SK-N-SH treated with all-trans-retinoic acid at 6 μM for 48 hours (cell line): ENCODE measurements around the gene TSPO.

Experiments
- ATAC-seq: fragments of 200-7000 bp; cut with Tn5 transposase; 3 replicates; pipeline ENCODE4 v1.9.1; 2020; ENCODE audit warnings: mild to moderate bottlenecking, moderate library complexity
- ARNTL ChIP-seq: fragments of 450-650 bp; formaldehyde crosslinking; IDR thresholded peaks from 2 replicates; pipeline ENCODE4 v1.5.0; 2020; ENCODE audit warnings: low read depth, mild to moderate bottlenecking, moderate library complexity, borderline replicate concordance
- BACH2 ChIP-seq: fragments of 250-450 bp; sonication (Bioruptor Pico); IDR thresholded peaks from 2 replicates; pipeline ENCODE4 v1.9.0; 2021; ENCODE audit warnings: mild to moderate bottlenecking, borderline replicate concordance
- CREB5 ChIP-seq: fragments of 250-450 bp; sonication (Bioruptor Pico); IDR thresholded peaks from 2 replicates; pipeline ENCODE4 v1.5.1; 2020; ENCODE audit warnings: low read depth, mild to moderate bottlenecking, moderate library complexity
- CSDC2 ChIP-seq: fragments of 250-450 bp; sonication (Bioruptor Pico); IDR thresholded peaks from 2 replicates; pipeline ENCODE4 v1.5.0; 2020; ENCODE audit warnings: mild to moderate bottlenecking, moderate library complexity
- CSRNP3 ChIP-seq: fragments of 250-450 bp; sonication (Bioruptor Pico); IDR thresholded peaks from 2 replicates; pipeline ENCODE4 v1.5.1; 2021; ENCODE audit warnings: mild to moderate bottlenecking, moderate library complexity
- ESRRG ChIP-seq: fragments of 250-450 bp; sonication (Bioruptor Pico); IDR thresholded peaks from 2 replicates; pipeline ENCODE4 v1.6.1; 2021; ENCODE audit warnings: mild to moderate bottlenecking
- GLIS3 ChIP-seq: fragments of 250-450 bp; sonication (Bioruptor Pico); IDR thresholded peaks from 2 replicates; pipeline ENCODE4 v1.5.0; 2020; ENCODE audit warnings: mild to moderate bottlenecking, moderate library complexity
- ISL1 ChIP-seq: fragments of 250-450 bp; sonication (Bioruptor Pico); IDR thresholded peaks from 2 replicates; pipeline ENCODE4 v2.1.2; 2022; ENCODE audit warnings: mild to moderate bottlenecking, moderate library complexity
- POU6F1 ChIP-seq: fragments of 250-450 bp; sonication (Bioruptor Pico); IDR thresholded peaks from 2 replicates; pipeline ENCODE4 v1.8.0; 2021; ENCODE audit warnings: low read depth, mild to moderate bottlenecking, moderate library complexity, borderline replicate concordance
- PPARA ChIP-seq: fragments of 250-450 bp; sonication (Bioruptor Pico); IDR thresholded peaks from 2 replicates; pipeline ENCODE4 v1.5.0; 2020; ENCODE audit warnings: mild to moderate bottlenecking, borderline replicate concordance
- RARB ChIP-seq: fragments of 250-450 bp; sonication (Bioruptor Pico); IDR thresholded peaks from 2 replicates; pipeline ENCODE4 v1.8.0; 2021; ENCODE audit warnings: mild to moderate bottlenecking, moderate library complexity
- SNAI2 ChIP-seq: fragments of 250-450 bp; sonication (Bioruptor Pico); IDR thresholded peaks from 2 replicates; pipeline ENCODE4 v1.5.0; 2020; ENCODE audit warnings: mild to moderate bottlenecking, moderate library complexity
- TCF4 ChIP-seq: fragments of 250-450 bp; sonication (Bioruptor Pico); IDR thresholded peaks from 2 replicates; pipeline ENCODE4 v1.8.0; 2021; ENCODE audit warnings: mild to moderate bottlenecking, moderate library complexity, borderline replicate concordance
- ZC3H10 ChIP-seq: fragments of 250-450 bp; sonication (Bioruptor Pico); IDR thresholded peaks from 2 replicates; pipeline ENCODE4 v1.5.1; 2021; ENCODE audit warnings: mild to moderate bottlenecking, moderate library complexity
- ZFP3 ChIP-seq: fragments of 250-450 bp; sonication (Bioruptor Pico); IDR thresholded peaks from 2 replicates; pipeline ENCODE4 v1.5.0; 2020; ENCODE audit warnings: mild to moderate bottlenecking, moderate library complexity
- ZFP30 ChIP-seq: fragments of 450-650 bp; formaldehyde crosslinking; IDR thresholded peaks from 2 replicates; pipeline ENCODE4 v1.5.0; 2022; ENCODE audit warnings: mild to moderate bottlenecking, moderate library complexity
- ZNF565 ChIP-seq: fragments of 450-650 bp; formaldehyde crosslinking; conservative IDR thresholded peaks from 2 replicates; pipeline ENCODE4 v1.5.0; 2020; ENCODE audit warnings: low read depth, mild to moderate bottlenecking, moderate library complexity
- ZNF70 ChIP-seq: fragments of 450-650 bp; formaldehyde crosslinking; IDR thresholded peaks from 2 replicates; pipeline ENCODE4 v1.5.0; 2020; ENCODE audit warnings: mild to moderate bottlenecking, moderate library complexity
- ZNF8 ChIP-seq: fragments of 450-650 bp; formaldehyde crosslinking; IDR thresholded peaks from 2 replicates; pipeline ENCODE4 v1.5.0; 2020; ENCODE audit warnings: mild to moderate bottlenecking, moderate library complexity
- TF ChIP-seq, protein P1 (sequence below): fragments of 250-450 bp; sonication (Bioruptor Pico); IDR thresholded peaks from 2 replicates; pipeline ENCODE4 v1.8.0; 2020; ENCODE audit warnings: mild to moderate bottlenecking, moderate library complexity, borderline replicate concordance

The TSPO gene

DNA sequence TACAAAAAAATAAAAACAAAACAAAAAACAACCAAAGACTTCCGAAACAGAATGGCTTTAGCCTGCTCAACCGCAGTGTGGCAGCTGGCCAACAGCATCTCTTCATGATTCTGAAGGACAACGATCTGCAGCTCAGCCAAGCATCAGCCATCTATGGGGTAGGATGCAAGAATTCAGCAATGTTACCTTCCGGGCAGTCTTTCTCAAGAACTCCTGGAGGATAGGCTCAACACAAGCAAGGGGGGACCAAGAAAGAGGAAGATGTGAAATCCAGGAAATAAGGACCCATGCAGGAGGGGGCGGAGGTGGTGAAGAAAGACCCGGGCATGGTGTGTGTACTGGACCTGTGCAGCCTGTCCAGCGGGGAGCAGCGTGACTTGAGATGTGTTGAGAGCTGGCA is 3.5 kb upstream of the TSPO start (continued):
- TF ChIP-seq, protein P1, sequence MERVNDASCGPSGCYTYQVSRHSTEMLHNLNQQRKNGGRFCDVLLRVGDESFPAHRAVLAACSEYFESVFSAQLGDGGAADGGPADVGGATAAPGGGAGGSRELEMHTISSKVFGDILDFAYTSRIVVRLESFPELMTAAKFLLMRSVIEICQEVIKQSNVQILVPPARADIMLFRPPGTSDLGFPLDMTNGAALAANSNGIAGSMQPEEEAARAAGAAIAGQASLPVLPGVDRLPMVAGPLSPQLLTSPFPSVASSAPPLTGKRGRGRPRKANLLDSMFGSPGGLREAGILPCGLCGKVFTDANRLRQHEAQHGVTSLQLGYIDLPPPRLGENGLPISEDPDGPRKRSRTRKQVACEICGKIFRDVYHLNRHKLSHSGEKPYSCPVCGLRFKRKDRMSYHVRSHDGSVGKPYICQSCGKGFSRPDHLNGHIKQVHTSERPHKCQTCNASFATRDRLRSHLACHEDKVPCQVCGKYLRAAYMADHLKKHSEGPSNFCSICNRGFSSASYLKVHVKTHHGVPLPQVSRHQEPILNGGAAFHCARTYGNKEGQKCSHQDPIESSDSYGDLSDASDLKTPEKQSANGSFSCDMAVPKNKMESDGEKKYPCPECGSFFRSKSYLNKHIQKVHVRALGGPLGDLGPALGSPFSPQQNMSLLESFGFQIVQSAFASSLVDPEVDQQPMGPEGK (CRISPR knock-in tag), result no peak
- TF ChIP-seq ISL1 (CRISPR knock-in tag), result no peak

DNA sequence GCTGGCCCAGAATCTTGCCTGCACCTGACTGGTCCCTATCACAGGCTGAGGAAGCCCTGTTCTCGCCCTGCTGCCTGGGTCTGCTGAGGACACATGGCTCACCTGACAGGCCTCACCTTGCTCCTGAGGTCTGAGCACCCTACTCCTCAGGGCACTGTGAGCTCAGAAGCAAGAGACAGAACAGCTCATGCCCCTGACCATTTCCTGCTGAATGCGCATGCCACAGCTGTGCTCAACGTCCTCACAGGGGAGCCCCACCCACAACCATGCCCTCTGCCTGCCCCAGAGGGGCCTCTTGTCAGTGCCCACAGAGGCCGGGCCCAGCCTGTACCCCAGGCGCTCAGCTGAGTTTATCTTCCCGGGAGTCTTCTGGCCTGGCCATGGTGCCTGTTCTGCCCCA is 2.8 kb upstream of the TSPO start:
- TF ChIP-seq PPARA (CRISPR knock-in tag) (no peak), ZC3H10 (no peak), ZNF565 (CRISPR knock-in tag) (no peak), ZFP3 (no peak), TCF4 (CRISPR knock-in tag) (no peak), POU6F1 (no peak), ZFP30 (CRISPR knock-in tag) (no peak), SNAI2 (CRISPR knock-in tag) (no peak), GLIS3 (CRISPR knock-in tag) (no peak), CSDC2 (no peak)
- TF ChIP-seq, protein P1 (CRISPR knock-in tag), result no peak
- ATAC-seq, result no peak

DNA sequence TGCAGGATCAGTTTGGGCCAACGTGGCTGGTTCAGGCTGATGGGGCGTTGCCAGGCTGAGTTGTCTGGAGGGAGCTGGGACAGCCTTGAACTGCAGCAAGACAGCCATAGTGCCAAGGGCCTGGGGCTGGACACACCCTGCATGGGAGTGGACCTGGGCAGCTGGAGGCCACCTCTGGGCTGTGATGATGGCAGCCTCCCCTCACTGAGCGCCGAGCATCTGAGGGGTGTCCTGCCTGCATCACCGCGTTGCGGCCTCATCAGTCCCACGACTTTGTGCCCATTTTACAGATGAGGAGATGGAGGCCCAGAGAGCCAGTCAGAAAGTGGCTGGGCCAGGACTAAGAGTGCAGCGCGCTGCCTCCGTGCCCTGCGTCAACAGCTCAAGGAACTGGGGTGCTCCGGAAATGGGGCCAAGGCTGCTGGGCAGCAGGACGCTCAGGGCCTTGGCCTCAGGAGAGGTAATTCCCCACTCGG is 590 bp upstream of the TSPO start:
- TF ChIP-seq ISL1 (CRISPR knock-in tag), result no peak
- no peak for TF ChIP-seq BACH2 (CRISPR knock-in tag)
- TF ChIP-seq PPARA (CRISPR knock-in tag), result no peak
- TF ChIP-seq ZNF70, result no peak
- TF ChIP-seq ZC3H10, result no peak
- no peak for TF ChIP-seq ESRRG (CRISPR knock-in tag)
- TF ChIP-seq CSRNP3 (CRISPR knock-in tag), result no peak
- no peak for TF ChIP-seq ARNTL (CRISPR knock-in tag)
- TF ChIP-seq ZNF8, result no peak
- no peak for TF ChIP-seq CREB5
- TF ChIP-seq ZFP3, result no peak
- TF ChIP-seq, protein P1 (CRISPR knock-in tag), result no peak
- no peak for TF ChIP-seq CSDC2
- TF ChIP-seq RARB (CRISPR knock-in tag), result no peak
- no peak for TF ChIP-seq POU6F1
- TF ChIP-seq TCF4 (CRISPR knock-in tag), result no peak
- no peak for TF ChIP-seq ZFP30 (CRISPR knock-in tag)
- TF ChIP-seq SNAI2 (CRISPR knock-in tag), result no peak
- no peak for ATAC-seq
